GM12878 (cell line): ENCODE data around the gene SCLY. TPM values are rescaled to one million over a fixed set of nuclear protein-coding genes. Genes with fewer than 3 reads are reported as not detected.

ENCODE experiments used
- ATAC-seq: fragments of 200-7000 bp; cut with Tn5 transposase; 3 replicates; pipeline ENCODE4 v1.9.1; 2020; ENCODE audit warnings: mild to moderate bottlenecking, moderate library complexity
- BruUV-seq: library from RNA; stranded (reverse); fragments of 400-500 nt; replicated peaks from 2 replicates; lab custom pipeline; 2021; lab: Mats Ljungman, UMichigan
- CTCF ChIA-PET: fragments of 300-600 bp; sonication (Branson Sonifier 250); formaldehyde crosslinking; extraction: SDS; loops from one replicate; lab custom pipeline; 2021; ENCODE audit warnings: inconsistent platforms; lab: Yijun Ruan, JAX
- POLR2A ChIA-PET: fragments of 350-600 bp; formaldehyde crosslinking; extraction: SDS; loops from one replicate; lab custom pipeline; 2021; ENCODE audit warnings: inconsistent platforms; lab: Charles Lee
- RAD21 ChIA-PET: fragments of 300-600 bp; sonication (Branson Sonifier 250); formaldehyde crosslinking; loops from one replicate; lab custom pipeline; 2023; ENCODE audit warnings: antibody characterized with exemption; ENCODE audit not compliant: unreplicated experiment; lab: Charles Lee
- SMC1A ChIA-PET: fragments of 300-600 bp; sonication (Branson Sonifier 250); formaldehyde crosslinking; loops from one replicate; lab custom pipeline; 2023; ENCODE audit not compliant: unreplicated experiment, uncharacterized antibody; lab: Charles Lee
- DNase-seq: peaks from one replicate; pipeline ENCODE4 v3.0.0-alpha.2; 2011; ENCODE audit warnings: low read depth, low spot score
- FAIRE-seq: peaks from 3 replicates; lab custom pipeline; 2011; peaks lifted over from hg19 to GRCh38; lab: Jason Lieb, UNC
- H2AFZ ChIP-seq: 2 replicates; pipeline ENCODE4 v1.6.0; 2011; ENCODE audit warnings: low read depth, low read length, control low read depth; ENCODE audit not compliant: control insufficient read depth
- H3K27ac ChIP-seq: 2 replicates; pipeline ENCODE4 v1.5.1; 2011; ENCODE audit warnings: control low read depth; ENCODE audit not compliant: control insufficient read depth, insufficient read depth
- H3K27me3 ChIP-seq, 2 experiments: replicated peaks in 1 of 2; 2 replicates each; pipeline versions ENCODE4 v1.6.0 to v1.6.1; 2011; ENCODE audit warnings: low read length in 1 of 2; ENCODE audit not compliant: control insufficient read depth in 2 of 2, insufficient read depth in 2 of 2
- H3K36me3 ChIP-seq, 2 experiments: 2 replicates each; pipeline ENCODE4 v1.5.1; 2011; ENCODE audit warnings: low read length in 1 of 2; ENCODE audit not compliant: control insufficient read depth in 2 of 2, insufficient read depth in 2 of 2
- H3K4me1 ChIP-seq: 2 replicates; pipeline ENCODE4 v1.6.1; 2011; ENCODE audit warnings: mild to moderate bottlenecking, low read length, moderate library complexity, mixed read lengths; ENCODE audit not compliant: control insufficient read depth, insufficient read depth
- H3K4me2 ChIP-seq: 2 replicates; pipeline ENCODE4 v1.6.0; 2011; ENCODE audit warnings: control low read depth; ENCODE audit not compliant: control insufficient read depth, insufficient read depth
- H3K4me3 ChIP-seq: fragments of 200-600 bp; sonication (generic); 2 replicates; pipeline ENCODE4 v1.5.1; 2016
- H3K79me2 ChIP-seq: 2 replicates; pipeline ENCODE4 v1.6.0; 2011; ENCODE audit warnings: low read length; ENCODE audit not compliant: control insufficient read depth, insufficient read depth
- H3K9ac ChIP-seq: 2 replicates; pipeline ENCODE4 v1.8.0; 2011; ENCODE audit warnings: low read length, control low read depth, mixed read lengths; ENCODE audit not compliant: control insufficient read depth, insufficient read depth
- H3K9me3 ChIP-seq: replicated peaks from 3 replicates; pipeline ENCODE4 v1.5.1; 2011; ENCODE audit warnings: mild to moderate bottlenecking, low read length; ENCODE audit not compliant: control insufficient read depth, insufficient read depth
- H4K20me1 ChIP-seq: 2 replicates; pipeline ENCODE4 v1.6.0; 2011; ENCODE audit not compliant: control insufficient read depth, insufficient read depth
- BCL3 ChIP-seq: IDR thresholded peaks from 2 replicates; pipeline ENCODE4 v1.6.1; 2011; ENCODE audit warnings: borderline replicate concordance, low read depth, mild to moderate bottlenecking, moderate library complexity, low read length; ENCODE audit not compliant: insufficient read depth, poor library complexity, severe bottlenecking
- BMI1 ChIP-seq: fragments of 450-650 bp; IDR thresholded peaks from 2 replicates; pipeline ENCODE4 v1.6.1; 2016; ENCODE audit warnings: mild to moderate bottlenecking, moderate library complexity, borderline replicate concordance
- FOXK2 ChIP-seq: fragments of 450-650 bp; IDR thresholded peaks from 2 replicates; pipeline ENCODE4 v1.6.1; 2017; ENCODE audit warnings: mild to moderate bottlenecking, moderate library complexity
- MTA2 ChIP-seq: fragments of 450-650 bp; IDR thresholded peaks from 2 replicates; pipeline ENCODE4 v1.6.1; 2016; ENCODE audit warnings: low read depth, mild to moderate bottlenecking, moderate library complexity
- NBN ChIP-seq: fragments of 450-650 bp; IDR thresholded peaks from 2 replicates; pipeline ENCODE4 v1.6.1; 2016
- WGBS: methylation state at CpG from one replicate; pipeline ENCODE4 v1.1.6; 2016; ENCODE audit warnings: low lambda C conversion rate; ENCODE audit not compliant: insufficient replicate concordance, insufficient coverage; ENCODE audit errors: missing lambda C conversion rate; 5-methylcytosine and 5-hydroxymethylcytosine counted together
- in situ Hi-C: fragments of 300-500 bp; cut with MboI; formaldehyde crosslinking; loops from 9 replicates; pipeline ENCODE4 v1.14.3; 2018; ENCODE audit warnings: mixed read lengths
- intact Hi-C: fragments of 100-400 bp; cut with micrococcal nuclease; formaldehyde crosslinking; loops from one replicate; pipeline ENCODE4 v1.14.2; 2022; ENCODE audit not compliant: unreplicated experiment
- polyA plus RNA-seq, 11 experiments: library from polyadenylated mRNA; depleted of rRNA in 4 of 11; unstranded in 6 of 11; stranded (reverse) in 5 of 11; fragments of >200 nt; fragmentation: Nextera tagmentation in 4 of 11; fragmentation: Illumina TruSeq in 1 of 11; extraction: Ambion mirVana in 4 of 11; extraction: Trizol in 1 of 11; gene quantifications; 1 replicate in 1 of 11; 2 replicates in 10 of 11; pipeline versions ENCODE4 v1.2.1 to v1.2.3, GENCODE V29; 2011 to 2016; ENCODE audit warnings: inconsistent platforms in 2 of 11, missing spikeins in 2 of 11, low read depth in 1 of 11
- total RNA-seq, 4 experiments: library from RNA; depleted of rRNA in 3 of 4; stranded (reverse); fragments of >200 nt in 3 of 4; fragmentation: Illumina TruSeq in 1 of 4; extraction: Trizol in 1 of 4; gene quantifications; 2 replicates each; pipeline versions ENCODE4 v1.2.1 to v1.2.3, GENCODE V29; 2013 to 2021

Gene SCLY
- total and polyA plus RNA-seq, 10 of the 15 experiments (the other 5 are each of a cell fraction or from before 2014, with no cell fraction given) = 3.3 to 49.1 (median 32.3) TPM

GRCh38 chr2:238126338-238126737 is 65.5 kb downstream of the SCLY start:
- BruUV-seq = no TSS peak
- intact Hi-C loops = no loop called here

GRCh38 chr2:238126775-238127164 is 66.0 kb downstream of the SCLY start:
- ChIA-PET RAD21 (no interaction called here), SMC1A (interaction anchor here (1.0 kb wide), 1 partner anchor 18 kb away, joined by 3 read pairs; no protein-coding TSS in a partner anchor), CTCF (interaction anchor here (0.6 kb wide), 1 partner anchor 137 kb away, joined by 3 read pairs; no protein-coding TSS in a partner anchor)
- H3K4me1 ChIP-seq = no peaks in the 10 kb centered on the region
- H3K4me2 ChIP-seq = no peak overlapping the region
- peak; percentile 18 for FAIRE-seq
- TF ChIP-seq MTA2 (no peak), BCL3 (peak; percentile 9), NBN (0 out of 2 replicates have a peak, but pooled peaks have one; percentile 7)
- TF ChIP-seq, all 136 proteins: peak for 2
- H3K79me2 ChIP-seq = no peaks in the 10 kb centered on the region
- DNase-seq = no peak
- H2AFZ ChIP-seq = peak overlapping the region; percentile 16; the same call in 1 of the 2 replicates
- H3K27ac ChIP-seq = no peak overlapping the region
- no TSS peak for BruUV-seq
- intact Hi-C loops (no loop called here), in situ Hi-C loops (no loop called here)
- WGBS = 61% methylated on average over 2 of the region's 2 CpGs
- no peaks in the 10 kb centered on the region for H4K20me1 ChIP-seq
- no peak for ATAC-seq
- no peak overlapping the region for H3K9ac ChIP-seq
- no peaks in the 10 kb centered on the region for H3K36me3 ChIP-seq
- no peaks in the 10 kb centered on the region for H3K27me3 ChIP-seq
- POLR2A ChIA-PET = no interaction called here
- H3K4me3 ChIP-seq = no peak overlapping the region
- H3K9me3 ChIP-seq = peaks cover 4% of the 10 kb centered on the region; the same call in 2 of the 3 replicates

More at GRCh38 chr2:238126338-238126737, 65.5 kb downstream of the SCLY start:
- H3K9ac ChIP-seq = no peak overlapping the region
- ATAC-seq = no peak
- no peak overlapping the region for H3K4me2 ChIP-seq
- no peak overlapping the region for H2AFZ ChIP-seq
- TF ChIP-seq NBN (peak; percentile 28; the same call in 1 of the 2 replicates), BMI1 (no peak), FOXK2 (peak; percentile 3; the same call in 1 of the 2 replicates)
- 78% methylated on average over 2 of the region's 2 CpGs for WGBS
- no peaks in the 10 kb centered on the region for H3K36me3 ChIP-seq
- H3K27me3 ChIP-seq = no peaks in the 10 kb centered on the region
- H3K27ac ChIP-seq = no peak overlapping the region
- H3K79me2 ChIP-seq = no peaks in the 10 kb centered on the region
- peaks cover 4% of the 10 kb centered on the region; the same call in 2 of the 3 replicates for H3K9me3 ChIP-seq
- ChIA-PET SMC1A (no interaction called here), CTCF (no interaction called here), RAD21 (no interaction called here), POLR2A (no interaction called here)
- no peak for DNase-seq
- in situ Hi-C loops = no loop called here
- H3K4me3 ChIP-seq = no peak overlapping the region
- H3K4me1 ChIP-seq = no peaks in the 10 kb centered on the region
- peak; percentile 7 for FAIRE-seq
- H4K20me1 ChIP-seq = no peaks in the 10 kb centered on the region
